ENCODE data around the gene CYFIP2. TPM values are rescaled to one million over a fixed set of nuclear protein-coding genes. Genes with fewer than 3 reads are reported as not detected.

The CYFIP2 gene
- total and polyA plus RNA-seq, 10 of the 15 experiments (the other 5 are each of a cell fraction or from before 2014, with no cell fraction given) = 43.4 to 173 (median 96.0) TPM

- TF ChIP-seq RELA (IDR thresholded peaks at IDR 0.05; ENCODE audit: borderline replicate concordance, partially characterized antibody) (no peak), TBL1XR1 (IDR thresholded peaks at IDR 0.05; ENCODE audit: low read depth, low read length) (no peak), SMAD1 (IDR thresholded peaks at IDR 0.05; ENCODE audit: low read depth, partially characterized antibody) (no peak), POLR2A (IDR thresholded peaks at IDR 0.05; ENCODE audit: low read depth, low read length) (no peak), RUNX3 (IDR thresholded peaks at IDR 0.05; ENCODE audit: low read length) (no peak)
Measured at GRCh38 chr5:157387041-157387563, 121.2 kb downstream of the CYFIP2 start (continued).

DNA sequence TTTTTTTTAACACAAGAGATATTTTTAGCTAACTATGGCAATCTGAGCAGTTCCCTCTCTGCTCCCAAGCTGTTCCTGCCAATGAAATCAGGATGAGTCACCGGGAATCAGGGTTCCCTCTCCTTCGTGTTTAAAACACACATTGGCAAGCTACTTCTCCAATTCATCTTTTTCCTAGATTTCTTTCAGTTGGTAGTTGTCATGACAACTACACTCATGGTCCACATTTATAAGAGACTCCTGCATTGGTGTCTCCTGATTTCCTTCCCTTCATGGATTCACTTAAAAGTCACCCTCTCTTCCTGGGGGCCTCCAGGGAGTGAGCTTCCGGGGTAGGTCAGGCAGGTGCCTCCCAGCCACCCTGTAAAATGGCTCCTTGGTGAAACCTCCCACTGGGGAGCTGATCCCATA is 121.8 kb downstream of the CYFIP2 start:
- Histone ChIP-seq H3K27me3 (replicated peaks in 1 of 2; ENCODE audit: control insufficient read depth in 2 of 2, insufficient read depth in 2 of 2, low read length in 1 of 2) (no peaks in the 10 kb centered on the region), H3K4me3 (no peak overlapping the region), H4K20me1 (ENCODE audit: control insufficient read depth, insufficient read depth) (no peaks in the 10 kb centered on the region), H3K4me2 (ENCODE audit: control insufficient read depth, insufficient read depth) (no peak overlapping the region), H3K79me2 (ENCODE audit: control insufficient read depth, insufficient read depth, low read length) (no peaks in the 10 kb centered on the region), H3K27ac (ENCODE audit: control insufficient read depth, insufficient read depth) (no peak overlapping the region), H3K9me3 (replicated peaks; ENCODE audit: control insufficient read depth, insufficient read depth, low read length) (no peaks in the 10 kb centered on the region), H3K9ac (ENCODE audit: control insufficient read depth, insufficient read depth, low read length) (no peak overlapping the region), H3K4me1 (ENCODE audit: control insufficient read depth, insufficient read depth, low read length) (no peaks in the 10 kb centered on the region), H2AFZ (ENCODE audit: control insufficient read depth, low read depth, low read length) (no peak overlapping the region), H3K36me3 (ENCODE audit: control insufficient read depth in 2 of 2, insufficient read depth in 2 of 2, low read length in 1 of 2) (peaks cover 18 to 21% of the 10 kb centered on the region in 2 experiments)
- BruUV-seq (replicated peaks) = no TSS peak
- intact Hi-C loops (cut with micrococcal nuclease; ENCODE audit: unreplicated experiment) (no loop called here), in situ Hi-C loops (cut with MboI) (no loop called here)
- WGBS (ENCODE audit: insufficient coverage, insufficient replicate concordance, low lambda C conversion rate, missing lambda C conversion rate) = 94% methylated on average over 3 of the region's 3 CpGs
- CTCF ChIA-PET = interaction anchor here (0.9 kb wide), 2 partner anchors 18 to 376 kb away, joined by 3 read pairs; no protein-coding TSS in a partner anchor
- ATAC-seq (no peak), DNase-seq (ENCODE audit: low read depth, low spot score) (no peak), FAIRE-seq (no peak)
- no peak for TF ChIP-seq SPI1 (IDR thresholded peaks at IDR 0.05; ENCODE audit: borderline replicate concordance, insufficient read depth, low read depth, low read length)
- no peak for TF ChIP-seq NBN (IDR thresholded peaks at IDR 0.05)
- TF ChIP-seq FOXK2 (IDR thresholded peaks at IDR 0.05) = no peak
- TF ChIP-seq CHD4 (IDR thresholded peaks at IDR 0.05) = no peak
- TF ChIP-seq, protein P1, sequence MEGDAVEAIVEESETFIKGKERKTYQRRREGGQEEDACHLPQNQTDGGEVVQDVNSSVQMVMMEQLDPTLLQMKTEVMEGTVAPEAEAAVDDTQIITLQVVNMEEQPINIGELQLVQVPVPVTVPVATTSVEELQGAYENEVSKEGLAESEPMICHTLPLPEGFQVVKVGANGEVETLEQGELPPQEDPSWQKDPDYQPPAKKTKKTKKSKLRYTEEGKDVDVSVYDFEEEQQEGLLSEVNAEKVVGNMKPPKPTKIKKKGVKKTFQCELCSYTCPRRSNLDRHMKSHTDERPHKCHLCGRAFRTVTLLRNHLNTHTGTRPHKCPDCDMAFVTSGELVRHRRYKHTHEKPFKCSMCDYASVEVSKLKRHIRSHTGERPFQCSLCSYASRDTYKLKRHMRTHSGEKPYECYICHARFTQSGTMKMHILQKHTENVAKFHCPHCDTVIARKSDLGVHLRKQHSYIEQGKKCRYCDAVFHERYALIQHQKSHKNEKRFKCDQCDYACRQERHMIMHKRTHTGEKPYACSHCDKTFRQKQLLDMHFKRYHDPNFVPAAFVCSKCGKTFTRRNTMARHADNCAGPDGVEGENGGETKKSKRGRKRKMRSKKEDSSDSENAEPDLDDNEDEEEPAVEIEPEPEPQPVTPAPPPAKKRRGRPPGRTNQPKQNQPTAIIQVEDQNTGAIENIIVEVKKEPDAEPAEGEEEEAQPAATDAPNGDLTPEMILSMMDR (IDR thresholded peaks at IDR 0.05 in 2 of 3, conservative IDR thresholded peaks at IDR 0.05 in 1 of 3; ENCODE audit: control insufficient read depth in 2 of 3, extremely low read depth in 1 of 3, insufficient read depth in 1 of 3, low read depth in 3 of 3, low read length in 3 of 3) = no peak
- no peak for TF ChIP-seq SIX5 (IDR thresholded peaks at IDR 0.05; ENCODE audit: low read depth, low read length, severe bottlenecking)
- TF ChIP-seq GATAD2B (conservative IDR thresholded peaks at IDR 0.05; ENCODE audit: low read depth) = no peak
- TF ChIP-seq NFIC (IDR thresholded peaks at IDR 0.05; ENCODE audit: low read depth, low read length) = no peak
- no peak for TF ChIP-seq HDAC6 (IDR thresholded peaks at IDR 0.05; ENCODE audit: unreplicated experiment)
- no peak for TF ChIP-seq TARDBP (IDR thresholded peaks at IDR 0.05; ENCODE audit: borderline replicate concordance)
- no peak for TF ChIP-seq CBX5 (IDR thresholded peaks at IDR 0.05; ENCODE audit: low read depth)
- TF ChIP-seq, protein P2, sequence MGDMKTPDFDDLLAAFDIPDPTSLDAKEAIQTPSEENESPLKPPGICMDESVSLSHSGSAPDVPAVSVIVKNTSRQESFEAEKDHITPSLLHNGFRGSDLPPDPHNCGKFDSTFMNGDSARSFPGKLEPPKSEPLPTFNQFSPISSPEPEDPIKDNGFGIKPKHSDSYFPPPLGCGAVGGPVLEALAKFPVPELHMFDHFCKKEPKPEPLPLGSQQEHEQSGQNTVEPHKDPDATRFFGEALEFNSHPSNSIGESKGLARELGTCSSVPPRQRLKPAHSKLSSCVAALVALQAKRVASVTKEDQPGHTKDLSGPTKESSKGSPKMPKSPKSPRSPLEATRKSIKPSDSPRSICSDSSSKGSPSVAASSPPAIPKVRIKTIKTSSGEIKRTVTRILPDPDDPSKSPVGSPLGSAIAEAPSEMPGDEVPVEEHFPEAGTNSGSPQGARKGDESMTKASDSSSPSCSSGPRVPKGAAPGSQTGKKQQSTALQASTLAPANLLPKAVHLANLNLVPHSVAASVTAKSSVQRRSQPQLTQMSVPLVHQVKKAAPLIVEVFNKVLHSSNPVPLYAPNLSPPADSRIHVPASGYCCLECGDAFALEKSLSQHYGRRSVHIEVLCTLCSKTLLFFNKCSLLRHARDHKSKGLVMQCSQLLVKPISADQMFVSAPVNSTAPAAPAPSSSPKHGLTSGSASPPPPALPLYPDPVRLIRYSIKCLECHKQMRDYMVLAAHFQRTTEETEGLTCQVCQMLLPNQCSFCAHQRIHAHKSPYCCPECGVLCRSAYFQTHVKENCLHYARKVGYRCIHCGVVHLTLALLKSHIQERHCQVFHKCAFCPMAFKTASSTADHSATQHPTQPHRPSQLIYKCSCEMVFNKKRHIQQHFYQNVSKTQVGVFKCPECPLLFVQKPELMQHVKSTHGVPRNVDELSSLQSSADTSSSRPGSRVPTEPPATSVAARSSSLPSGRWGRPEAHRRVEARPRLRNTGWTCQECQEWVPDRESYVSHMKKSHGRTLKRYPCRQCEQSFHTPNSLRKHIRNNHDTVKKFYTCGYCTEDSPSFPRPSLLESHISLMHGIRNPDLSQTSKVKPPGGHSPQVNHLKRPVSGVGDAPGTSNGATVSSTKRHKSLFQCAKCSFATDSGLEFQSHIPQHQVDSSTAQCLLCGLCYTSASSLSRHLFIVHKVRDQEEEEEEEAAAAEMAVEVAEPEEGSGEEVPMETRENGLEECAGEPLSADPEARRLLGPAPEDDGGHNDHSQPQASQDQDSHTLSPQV (IDR thresholded peaks at IDR 0.05) = no peak
- TF ChIP-seq ZNF217 (IDR thresholded peaks at IDR 0.05) = no peak
- TF ChIP-seq POU2F2 (IDR thresholded peaks at IDR 0.05; ENCODE audit: borderline replicate concordance, low read depth, low read length) = no peak
- TF ChIP-seq NFXL1 (IDR thresholded peaks at IDR 0.05; ENCODE audit: borderline replicate concordance) = no peak
- POLR2A ChIA-PET = no interaction called here
- SMC1A ChIA-PET (ENCODE audit: uncharacterized antibody, unreplicated experiment) = interaction anchor here (1.2 kb wide), 1 partner anchor 135 kb away, joined by 3 read pairs; no protein-coding TSS in a partner anchor
- RAD21 ChIA-PET (ENCODE audit: unreplicated experiment) = interaction anchor here (1.0 to 1.4 kb wide), 2 partner anchors 10 to 356 kb away, joined by 3 read pairs; partner anchors contain the start of gene LSM11
